IMR-90 (cell line): Measurements from ENCODE around the gene DIP2C. TPM values are rescaled to one million over a fixed set of nuclear protein-coding genes. Genes with fewer than 3 reads are reported as not detected.

ENCODE experiments used
- CEBPB ChIP-seq: IDR thresholded peaks from 2 replicates; pipeline ENCODE4 v1.6.1; 2012; ENCODE audit warnings: low read depth, low read length, improper control_type of control experiment
- CHD1 ChIP-seq: IDR thresholded peaks from 2 replicates; pipeline ENCODE4 v1.6.1; 2012; ENCODE audit warnings: low read depth, low read length, improper control_type of control experiment
- MAFK ChIP-seq: IDR thresholded peaks from 2 replicates; pipeline ENCODE4 v1.6.1; 2012; ENCODE audit warnings: low read depth, low read length, improper control_type of control experiment
- MAZ ChIP-seq: IDR thresholded peaks from 2 replicates; pipeline ENCODE4 v1.6.1; 2012; ENCODE audit warnings: low read depth, mild to moderate bottlenecking, low read length, improper control_type of control experiment, moderate library complexity, borderline replicate concordance
- MXI1 ChIP-seq: IDR thresholded peaks from 2 replicates; pipeline ENCODE4 v1.6.1; 2012; ENCODE audit warnings: low read depth, mild to moderate bottlenecking, low read length, moderate library complexity, borderline replicate concordance
- polyA plus RNA-seq, 3 experiments: library from polyadenylated mRNA; depleted of rRNA; stranded (reverse); fragments of >200 nt; gene quantifications; 2 replicates each; pipeline ENCODE4 v1.2.3, GENCODE V29; 2012; ENCODE audit warnings: low replicate concordance in 1 of 3
- total RNA-seq: library from RNA; depleted of rRNA; stranded (reverse); fragments of >200 nt; gene quantifications from 2 replicates; pipeline ENCODE4 v1.2.3, GENCODE V29; 2012
- TF ChIP-seq, protein P1 (sequence below): fragments of 150-350 bp; IDR thresholded peaks from 2 replicates; pipeline ENCODE4 v1.6.1; 2017; ENCODE audit warnings: mild to moderate bottlenecking, antibody characterized with exemption, low read length, low read depth

DIP2C gene
- total and polyA plus RNA-seq, 2 of the 4 experiments (the other 2 are of a cell fraction): 8.6 to 17.3 TPM

GRCh38 chr10:527416-527815, 162.1 kb downstream of the DIP2C start (continued):
- no peak for TF ChIP-seq MXI1
- TF ChIP-seq CEBPB: no peak
- no peak for TF ChIP-seq MAFK
- no peak for TF ChIP-seq CHD1
- no peak for TF ChIP-seq MAZ
- TF ChIP-seq, protein P1, sequence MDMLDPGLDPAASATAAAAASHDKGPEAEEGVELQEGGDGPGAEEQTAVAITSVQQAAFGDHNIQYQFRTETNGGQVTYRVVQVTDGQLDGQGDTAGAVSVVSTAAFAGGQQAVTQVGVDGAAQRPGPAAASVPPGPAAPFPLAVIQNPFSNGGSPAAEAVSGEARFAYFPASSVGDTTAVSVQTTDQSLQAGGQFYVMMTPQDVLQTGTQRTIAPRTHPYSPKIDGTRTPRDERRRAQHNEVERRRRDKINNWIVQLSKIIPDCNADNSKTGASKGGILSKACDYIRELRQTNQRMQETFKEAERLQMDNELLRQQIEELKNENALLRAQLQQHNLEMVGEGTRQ: no peak
